Stimulated activated naive CD8-positive, alpha-beta T cell treated with anti-CD3 and anti-CD28 coated beads, Interleukin-15, Interleukin-2, amounts not matched to agents 100 ng/mL and 50 ng/mL, for 24 hours (primary cell): ENCODE data around the gene CAMSAP1.
A peak's percentile ranks its signal among the peaks of the same experiment; 100 is the strongest.
"Not testable (repeated sequence)": the region's sequence is repeated elsewhere in the genome, so short reads cannot be mapped to it uniquely, and the experiment has no call there.

Source experiments
- H3K27ac Mint-ChIP-seq: one replicate; pipeline ENCODE4 v1.8.0; 2021; ENCODE audit warnings: mild to moderate bottlenecking, mixed read lengths
- H3K27me3 Mint-ChIP-seq: one replicate; pipeline ENCODE4 v1.8.0; 2021; ENCODE audit warnings: mixed read lengths
- H3K36me3 Mint-ChIP-seq: one replicate; pipeline ENCODE4 v1.8.0; 2021; ENCODE audit warnings: low read depth, mixed read lengths
- H3K4me1 Mint-ChIP-seq: one replicate; pipeline ENCODE4 v1.8.0; 2021; ENCODE audit warnings: low read depth, mixed read lengths
- H3K4me3 Mint-ChIP-seq: one replicate; pipeline ENCODE4 v1.8.0; 2021; ENCODE audit warnings: mild to moderate bottlenecking, mixed read lengths
- H3K9me3 Mint-ChIP-seq: one replicate; pipeline ENCODE4 v1.8.0; 2021; ENCODE audit warnings: mixed read lengths

The CAMSAP1 gene

GRCh38 chr9:135919318-135919890 lies 12.1 kb upstream of the CAMSAP1 start:
- H3K9me3 Mint-ChIP-seq, result peaks cover 36% of the 10 kb centered on the region
- no peak overlapping the region for H3K27ac Mint-ChIP-seq

GRCh38 chr9:135916227-135916626 lies 8.9 kb upstream of the CAMSAP1 start:
- not testable (repeated sequence) for H3K27ac Mint-ChIP-seq, H3K4me1 Mint-ChIP-seq, H3K27me3 Mint-ChIP-seq, H3K4me3 Mint-ChIP-seq
- Mint-ChIP-seq H3K36me3 (peaks cover 60% of the 10 kb centered on the region), H3K9me3 (peaks cover 45% of the 10 kb centered on the region)

More at GRCh38 chr9:135919318-135919890, 12.1 kb upstream of the CAMSAP1 start:
- no peaks in the 10 kb centered on the region for H3K27me3 Mint-ChIP-seq
- peaks cover 3% of the 10 kb centered on the region for H3K4me1 Mint-ChIP-seq
- no peak overlapping the region for H3K4me3 Mint-ChIP-seq
- peaks cover 36% of the 10 kb centered on the region for H3K36me3 Mint-ChIP-seq

GRCh38 chr9:135914921-135915320 lies 7.6 kb upstream of the CAMSAP1 start:
- H3K9me3 Mint-ChIP-seq, result peaks cover 50% of the 10 kb centered on the region

GRCh38 chr9:135911233-135911632 lies 3.9 kb upstream of the CAMSAP1 start:
- not testable (repeated sequence) for H3K4me3 Mint-ChIP-seq, H3K27me3 Mint-ChIP-seq, H3K27ac Mint-ChIP-seq
- H3K4me1 Mint-ChIP-seq, result peaks cover 28% of the 10 kb centered on the region
- H3K36me3 Mint-ChIP-seq, result peaks cover 71% of the 10 kb centered on the region
- peaks cover 32% of the 10 kb centered on the region for H3K9me3 Mint-ChIP-seq

More at GRCh38 chr9:135914921-135915320, 7.6 kb upstream of the CAMSAP1 start:
- Mint-ChIP-seq H3K4me1 (peaks cover 11% of the 10 kb centered on the region), H3K36me3 (peaks cover 73% of the 10 kb centered on the region), H3K27ac (no peak overlapping the region), H3K4me3 (no peak overlapping the region), H3K27me3 (no peaks in the 10 kb centered on the region)

- Mint-ChIP-seq H3K4me3 (no peak overlapping the region), H3K9me3 (peaks cover 28% of the 10 kb centered on the region), H3K4me1 (peaks cover 33% of the 10 kb centered on the region), H3K27ac (no peak overlapping the region), H3K36me3 (peaks cover 66% of the 10 kb centered on the region), H3K27me3 (no peaks in the 10 kb centered on the region)
Observed at GRCh38 chr9:135910757-135911156, 3.4 kb upstream of the CAMSAP1 start.

GRCh38 chr9:135910216-135910615 lies 2.9 kb upstream of the CAMSAP1 start:
- Mint-ChIP-seq H3K4me3 (peak overlapping the region; percentile 41), H3K9me3 (peaks cover 22% of the 10 kb centered on the region), H3K4me1 (peaks cover 38% of the 10 kb centered on the region), H3K27me3 (no peaks in the 10 kb centered on the region), H3K27ac (no peak overlapping the region), H3K36me3 (peaks cover 66% of the 10 kb centered on the region)

- Mint-ChIP-seq H3K9me3 (peaks cover 14% of the 10 kb centered on the region), H3K36me3 (peaks cover 61% of the 10 kb centered on the region), H3K4me1 (peaks cover 46% of the 10 kb centered on the region), H3K27me3 (no peaks in the 10 kb centered on the region), H3K4me3 (peak overlapping the region; percentile 81), H3K27ac (no peak overlapping the region)
Observed at GRCh38 chr9:135909371-135909770, 2.0 kb upstream of the CAMSAP1 start.

- no peaks in the 10 kb centered on the region for H3K27me3 Mint-ChIP-seq
- H3K36me3 Mint-ChIP-seq, result peaks cover 56% of the 10 kb centered on the region
- H3K4me1 Mint-ChIP-seq, result peaks cover 51% of the 10 kb centered on the region
- H3K4me3 Mint-ChIP-seq, result peak overlapping the region; percentile 81
- peaks cover 12% of the 10 kb centered on the region for H3K9me3 Mint-ChIP-seq
- peak overlapping the region; percentile 78 for H3K27ac Mint-ChIP-seq
Observed at GRCh38 chr9:135908754-135909204, 1.4 kb upstream of the CAMSAP1 start.

GRCh38 chr9:135908093-135908753 lies 877 bp upstream of the CAMSAP1 start:
- H3K9me3 Mint-ChIP-seq, result peaks cover 10% of the 10 kb centered on the region
- peak overlapping the region; percentile 81 for H3K4me3 Mint-ChIP-seq
- peaks cover 50% of the 10 kb centered on the region for H3K36me3 Mint-ChIP-seq
- no peaks in the 10 kb centered on the region for H3K27me3 Mint-ChIP-seq
- H3K4me1 Mint-ChIP-seq, result peaks cover 57% of the 10 kb centered on the region
- peak overlapping the region; percentile 78 for H3K27ac Mint-ChIP-seq

GRCh38 chr9:135907006-135907430 lies 328 bp downstream of the CAMSAP1 start:
- Mint-ChIP-seq H3K36me3 (peaks cover 45% of the 10 kb centered on the region), H3K4me3 (no peak overlapping the region)

GRCh38 chr9:135906291-135907005 lies 898 bp downstream of the CAMSAP1 start:
- H3K36me3 Mint-ChIP-seq, result peaks cover 44% of the 10 kb centered on the region
- H3K27me3 Mint-ChIP-seq, result no peaks in the 10 kb centered on the region
- H3K4me1 Mint-ChIP-seq, result peaks cover 63% of the 10 kb centered on the region
- H3K9me3 Mint-ChIP-seq, result peaks cover 6% of the 10 kb centered on the region
- H3K4me3 Mint-ChIP-seq, result peak overlapping the region; percentile 87
- H3K27ac Mint-ChIP-seq, result peak overlapping the region; percentile 81

More at GRCh38 chr9:135907006-135907430, 328 bp downstream of the CAMSAP1 start:
- no peaks in the 10 kb centered on the region for H3K27me3 Mint-ChIP-seq
- peaks cover 60% of the 10 kb centered on the region for H3K4me1 Mint-ChIP-seq
- H3K9me3 Mint-ChIP-seq, result peaks cover 9% of the 10 kb centered on the region
- no peak overlapping the region for H3K27ac Mint-ChIP-seq

- H3K27me3 Mint-ChIP-seq, result no peaks in the 10 kb centered on the region
- H3K9me3 Mint-ChIP-seq, result no peaks in the 10 kb centered on the region
- H3K4me1 Mint-ChIP-seq, result peaks cover 64% of the 10 kb centered on the region
- peak overlapping the region; percentile 81 for H3K27ac Mint-ChIP-seq
- H3K4me3 Mint-ChIP-seq, result peak overlapping the region; percentile 87
- H3K36me3 Mint-ChIP-seq, result peaks cover 41% of the 10 kb centered on the region
Observed at GRCh38 chr9:135905380-135906258, 1.7 kb downstream of the CAMSAP1 start.

GRCh38 chr9:135903786-135904520 lies 3.4 kb downstream of the CAMSAP1 start:
- Mint-ChIP-seq H3K27ac (no peak overlapping the region), H3K9me3 (peaks cover 5% of the 10 kb centered on the region), H3K4me3 (no peak overlapping the region), H3K27me3 (no peaks in the 10 kb centered on the region), H3K36me3 (peaks cover 33% of the 10 kb centered on the region), H3K4me1 (peaks cover 61% of the 10 kb centered on the region)

- Mint-ChIP-seq H3K4me1 (peaks cover 59% of the 10 kb centered on the region), H3K4me3 (no peak overlapping the region), H3K9me3 (peaks cover 5% of the 10 kb centered on the region), H3K36me3 (peaks cover 31% of the 10 kb centered on the region), H3K27me3 (no peaks in the 10 kb centered on the region), H3K27ac (no peak overlapping the region)
Observed at GRCh38 chr9:135903358-135903656, 4.0 kb downstream of the CAMSAP1 start.
